Subcutaneous abdominal adipose tissue (tissue), 5 donors: ENCODE results near the gene SORCS2.
"Not testable (repeated sequence)": the region's sequence is repeated elsewhere in the genome, so short reads cannot be mapped to it uniquely, and the experiment has no call there.

ENCODE experiments used
- H3K27ac ChIP-seq: one replicate; pipeline ENCODE4 v1.7.0; 2013; ENCODE audit warnings: low read depth, mild to moderate bottlenecking, inconsistent platforms, low read length, moderate library complexity
- H3K27me3 ChIP-seq, 5 donors: one replicate each; pipeline ENCODE4 v1.7.0; 2013; ENCODE audit warnings: low read length in 5 of 5, inconsistent platforms in 1 of 5; ENCODE audit not compliant: control insufficient read depth in 5 of 5, insufficient read depth in 4 of 5
- H3K36me3 ChIP-seq, 5 donors: one replicate each; pipeline ENCODE4 v1.7.0; 2013; ENCODE audit warnings: low read length in 5 of 5; ENCODE audit not compliant: control insufficient read depth in 5 of 5, insufficient read depth in 5 of 5
- H3K4me1 ChIP-seq, 5 donors: one replicate each; pipeline ENCODE4 v1.7.0; 2013; ENCODE audit warnings: low read length in 5 of 5, mild to moderate bottlenecking in 3 of 5, moderate library complexity in 1 of 5; ENCODE audit not compliant: control insufficient read depth in 5 of 5, insufficient read depth in 5 of 5
- H3K4me3 ChIP-seq, 5 donors: one replicate each; pipeline ENCODE4 v1.7.0; 2013; ENCODE audit warnings: low read length in 5 of 5, low read depth in 1 of 5
- H3K9ac ChIP-seq, 5 donors: one replicate each; pipeline ENCODE4 v1.7.0; 2013; ENCODE audit warnings: low read length in 5 of 5, mild to moderate bottlenecking in 4 of 5, moderate library complexity in 3 of 5
- H3K9me3 ChIP-seq, 5 donors: one replicate each; pipeline ENCODE4 v1.7.0; 2013; ENCODE audit warnings: low read length in 5 of 5; ENCODE audit not compliant: control insufficient read depth in 5 of 5
- donor health status: healthy.
- donor health status: healthy.
- donor health status: healthy.
- donor health status: healthy.
- donor health status: healthy.

SORCS2 gene

GRCh38 chr4:7159923-7160322, 32.4 kb upstream of the SORCS2 start:
- Histone ChIP-seq H3K9me3 (no peaks in the 10 kb centered on the region), H3K9ac (no peak overlapping the region), H3K4me1 (peaks cover 0 to 16% (median 5%) of the 10 kb centered on the region in 5 donors), H3K27ac (no peak overlapping the region), H3K27me3 (peaks cover 0 to 11% (median 0%) of the 10 kb centered on the region in 5 donors), H3K4me3 (no peak overlapping the region), H3K36me3 (no peaks in the 10 kb centered on the region)

- Histone ChIP-seq H3K27ac (no peak overlapping the region), H3K9ac (no peak overlapping the region), H3K27me3 (peaks cover 0 to 7% (median 0%) of the 10 kb centered on the region in 5 donors)
These were observed 31.9 kb upstream of the SORCS2 start for GRCh38 chr4:7160439-7160838.

GRCh38 chr4:7160951-7161440, 31.3 kb upstream of the SORCS2 start:
- Histone ChIP-seq H3K27ac (no peak overlapping the region), H3K27me3 (peaks cover 0 to 7% (median 0%) of the 10 kb centered on the region in 5 donors), H3K9ac (no peak overlapping the region), H3K4me3 (no peak overlapping the region), H3K4me1 (peaks cover 0 to 8% (median 4%) of the 10 kb centered on the region in 5 donors), H3K36me3 (no peaks in the 10 kb centered on the region), H3K9me3 (no peaks in the 10 kb centered on the region)

More at GRCh38 chr4:7160439-7160838, 31.9 kb upstream of the SORCS2 start:
- no peaks in the 10 kb centered on the region for H3K9me3 ChIP-seq
- H3K36me3 ChIP-seq, result no peaks in the 10 kb centered on the region
- peaks cover 0 to 14% (median 5%) of the 10 kb centered on the region in 5 donors for H3K4me1 ChIP-seq
- H3K4me3 ChIP-seq, result no peak overlapping the region

- no peaks in the 10 kb centered on the region for H3K36me3 ChIP-seq
- H3K27me3 ChIP-seq, result peaks cover 0 to 3% (median 0%) of the 10 kb centered on the region in 5 donors
- H3K27ac ChIP-seq, result no peak overlapping the region
- H3K9me3 ChIP-seq, result no peaks in the 10 kb centered on the region
- no peak overlapping the region for H3K4me3 ChIP-seq
- peaks cover 0 to under 1% (median 0%) of the 10 kb centered on the region in 5 donors for H3K4me1 ChIP-seq
- H3K9ac ChIP-seq, result no peak overlapping the region
These were observed 30.6 kb upstream of the SORCS2 start for GRCh38 chr4:7161721-7162214.

GRCh38 chr4:7165056-7165873, 27.1 kb upstream of the SORCS2 start:
- not testable (repeated sequence) for H3K9me3 ChIP-seq, H3K36me3 ChIP-seq, H3K4me1 ChIP-seq, H3K9ac ChIP-seq, H3K4me3 ChIP-seq, H3K27me3 ChIP-seq, H3K27ac ChIP-seq

- Histone ChIP-seq H3K9ac (no peak overlapping the region), H3K4me1 (no peaks in the 10 kb centered on the region), H3K4me3 (no peak overlapping the region), H3K9me3 (no peaks in the 10 kb centered on the region), H3K36me3 (no peaks in the 10 kb centered on the region), H3K27ac (no peak overlapping the region), H3K27me3 (peaks cover 0 to 3% (median 0%) of the 10 kb centered on the region in 5 donors)
These were observed 26.5 kb upstream of the SORCS2 start for GRCh38 chr4:7165874-7166201.

- Histone ChIP-seq H3K27me3 (peaks cover 0 to 3% (median 0%) of the 10 kb centered on the region in 5 donors), H3K9me3 (no peaks in the 10 kb centered on the region), H3K27ac (no peak overlapping the region), H3K4me1 (no peaks in the 10 kb centered on the region), H3K36me3 (no peaks in the 10 kb centered on the region), H3K9ac (no peak overlapping the region), H3K4me3 (no peak overlapping the region)
These were observed 26.1 kb upstream of the SORCS2 start for GRCh38 chr4:7166237-7166636.

- Histone ChIP-seq H3K9ac (no peak overlapping the region), H3K9me3 (no peaks in the 10 kb centered on the region), H3K27ac (no peak overlapping the region)
These were observed 25.2 kb upstream of the SORCS2 start for GRCh38 chr4:7166981-7167700.

GRCh38 chr4:7167706-7168105, 24.6 kb upstream of the SORCS2 start:
- Histone ChIP-seq H3K36me3 (no peaks in the 10 kb centered on the region), H3K9me3 (no peaks in the 10 kb centered on the region), H3K27ac (no peak overlapping the region), H3K4me1 (no peaks in the 10 kb centered on the region), H3K9ac (no peak overlapping the region), H3K27me3 (peaks cover 0 to 3% (median 0%) of the 10 kb centered on the region in 5 donors), H3K4me3 (no peak overlapping the region)

More at GRCh38 chr4:7166981-7167700, 25.2 kb upstream of the SORCS2 start:
- Histone ChIP-seq H3K36me3 (no peaks in the 10 kb centered on the region), H3K27me3 (peaks cover 0 to 3% (median 0%) of the 10 kb centered on the region in 5 donors), H3K4me1 (no peaks in the 10 kb centered on the region), H3K4me3 (no peak overlapping the region)

- peaks cover 0 to 6% (median 0%) of the 10 kb centered on the region in 5 donors for H3K27me3 ChIP-seq
- H3K27ac ChIP-seq, result no peak overlapping the region
- no peaks in the 10 kb centered on the region for H3K36me3 ChIP-seq
- H3K9me3 ChIP-seq, result no peaks in the 10 kb centered on the region
- no peak overlapping the region for H3K9ac ChIP-seq
- no peaks in the 10 kb centered on the region for H3K4me1 ChIP-seq
- H3K4me3 ChIP-seq, result no peak overlapping the region
These were observed 24.2 kb upstream of the SORCS2 start for GRCh38 chr4:7168106-7168505.
